ENCODE results near the gene SH3BP4.

- TF ChIP-seq EZH2phosphoT487 (conservative IDR thresholded peaks at IDR 0.05; ENCODE audit: low read length) (no peak), CTCF (IDR thresholded peaks at IDR 0.05; ENCODE audit: insufficient read depth, low read length, poor library complexity, severe bottlenecking) (no peak)
Observed at GRCh38 chr2:235091421-235091820, 139.6 kb downstream of the SH3BP4 start.

All from SU-DHL-6 (cell line).